GM18508 (cell line): ENCODE results near the gene TARS2.

Experiments
- ATAC-seq: cut with Tn5 transposase; IDR thresholded peaks from one replicate; pipeline ENCODE4 v1.9.1; 2021; ENCODE audit warnings: moderate number of reproducible peaks; ENCODE audit not compliant: insufficient read depth, unreplicated experiment

TARS2 gene

GRCh38 chr1:150535511-150536287 is 48.5 kb downstream of the TARS2 start:
- ATAC-seq = no peak

DNA sequence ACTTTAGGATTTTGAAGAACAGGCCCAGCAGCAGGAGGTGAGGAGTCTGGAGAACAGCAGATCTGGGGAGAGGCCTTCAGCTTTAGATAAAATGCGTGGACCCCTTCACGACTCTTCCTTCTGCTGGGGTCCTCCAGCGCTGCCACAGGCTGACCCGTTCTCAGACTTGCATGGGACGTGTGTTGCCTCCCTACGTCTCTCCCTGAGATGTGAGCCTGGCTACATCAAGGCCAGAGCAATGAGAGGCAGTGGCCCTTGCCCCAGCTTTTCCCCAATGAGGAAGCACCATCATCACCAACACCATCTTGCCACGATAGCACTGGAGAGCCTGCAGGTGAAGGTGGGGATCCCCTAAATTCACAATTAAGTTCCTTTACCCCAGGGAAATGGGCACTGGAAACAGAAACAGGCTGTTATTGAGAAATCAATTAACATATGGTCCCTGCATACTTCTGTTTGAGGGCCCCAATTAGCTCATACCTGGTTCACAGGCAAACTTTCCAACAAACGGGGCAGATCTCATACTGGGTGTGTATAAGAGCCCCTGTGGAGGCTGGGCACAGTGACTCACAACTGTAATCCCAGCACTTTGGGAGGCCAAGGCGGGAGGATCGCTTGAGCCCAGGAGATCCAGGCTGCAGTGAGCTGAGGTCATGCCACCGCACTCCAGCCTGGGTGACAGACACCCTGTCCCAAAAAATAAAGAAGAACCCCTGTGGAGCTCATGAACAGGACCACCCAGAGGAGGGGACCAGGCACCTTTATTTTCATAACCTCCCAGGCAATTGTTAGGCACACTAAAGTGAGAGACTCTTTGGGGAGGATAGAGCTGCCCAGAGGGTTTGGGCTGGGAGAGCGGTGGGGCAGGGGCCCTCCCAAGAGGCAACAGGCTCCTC is 49.9 kb downstream of the TARS2 start:
- no peak for ATAC-seq

DNA sequence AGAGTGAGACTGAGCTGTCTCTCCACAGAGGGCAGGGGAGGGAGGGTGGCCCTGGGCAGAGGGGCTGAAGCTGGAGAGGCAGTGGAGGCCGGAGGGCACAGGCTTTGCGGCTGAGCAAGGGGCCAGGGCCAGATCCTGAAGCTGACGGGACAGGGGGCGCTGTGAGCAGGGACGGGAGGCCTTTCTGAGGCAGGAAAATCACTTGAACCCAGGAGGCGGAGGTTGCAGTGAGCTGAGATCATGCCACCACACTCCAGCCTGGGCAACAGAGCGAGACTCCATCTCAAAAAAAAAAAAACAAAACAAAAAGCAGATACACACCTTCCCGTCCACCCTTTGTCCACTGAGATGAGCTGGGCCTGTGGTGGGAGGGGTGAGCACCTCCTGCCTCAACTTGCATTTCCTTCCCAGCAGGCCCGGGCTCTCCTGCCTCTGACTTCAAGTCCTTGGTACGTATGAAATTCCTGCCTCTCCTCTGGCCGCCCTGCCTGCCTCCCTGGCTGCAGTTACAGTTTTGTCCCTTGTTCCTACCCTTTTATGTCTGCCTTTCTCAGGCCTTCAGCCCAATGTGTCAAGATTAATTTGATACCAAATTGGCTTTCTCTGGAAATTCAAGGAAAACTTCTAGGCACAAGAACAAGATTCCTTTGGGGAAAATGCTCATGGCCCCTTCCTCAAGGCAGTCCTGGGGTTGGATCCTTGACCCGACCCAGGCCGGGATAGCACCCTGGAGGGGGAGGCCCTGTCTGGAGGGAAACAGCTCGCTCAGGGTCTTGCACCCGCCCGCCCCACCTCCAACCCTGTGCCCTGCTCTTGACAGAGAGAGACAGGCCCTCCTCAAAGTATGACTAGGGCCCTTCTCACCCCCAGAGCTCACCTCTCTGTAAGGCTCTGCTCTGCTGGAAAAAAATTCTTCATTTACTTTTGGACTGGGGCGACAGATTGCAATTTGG is 50.8 kb downstream of the TARS2 start:
- ATAC-seq = no peak

GRCh38 chr1:150543500-150544143 is 56.4 kb downstream of the TARS2 start:
- ATAC-seq = no peak

GRCh38 chr1:150544204-150544603 is 57.0 kb downstream of the TARS2 start:
- no peak for ATAC-seq

DNA sequence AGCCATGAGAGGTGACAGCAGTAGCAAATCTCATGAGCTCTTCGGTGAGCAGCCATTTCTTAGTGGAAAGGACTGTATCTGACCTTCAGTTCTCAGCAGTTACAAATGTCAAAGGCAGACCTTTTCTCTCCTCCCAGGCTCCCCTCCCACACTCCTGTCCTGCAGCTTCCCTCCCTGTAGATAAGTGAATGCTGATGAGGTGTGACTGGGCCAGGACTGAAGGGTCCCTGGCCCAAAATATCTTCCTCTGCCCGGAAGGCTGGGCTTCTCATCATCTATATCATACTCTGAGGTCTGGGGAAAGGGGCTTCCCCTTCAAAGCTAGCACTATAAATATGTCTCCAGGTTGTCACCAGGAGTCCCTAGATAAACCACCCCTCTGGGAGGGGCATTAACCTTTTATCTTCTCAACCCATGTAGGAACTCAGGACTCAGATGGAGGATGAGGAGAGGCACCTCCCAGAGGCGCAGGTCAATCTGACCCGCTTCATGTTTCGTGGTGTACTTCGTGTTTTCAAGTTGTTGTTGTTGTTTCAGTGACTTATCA is 58.3 kb downstream of the TARS2 start:
- ATAC-seq = no peak

DNA sequence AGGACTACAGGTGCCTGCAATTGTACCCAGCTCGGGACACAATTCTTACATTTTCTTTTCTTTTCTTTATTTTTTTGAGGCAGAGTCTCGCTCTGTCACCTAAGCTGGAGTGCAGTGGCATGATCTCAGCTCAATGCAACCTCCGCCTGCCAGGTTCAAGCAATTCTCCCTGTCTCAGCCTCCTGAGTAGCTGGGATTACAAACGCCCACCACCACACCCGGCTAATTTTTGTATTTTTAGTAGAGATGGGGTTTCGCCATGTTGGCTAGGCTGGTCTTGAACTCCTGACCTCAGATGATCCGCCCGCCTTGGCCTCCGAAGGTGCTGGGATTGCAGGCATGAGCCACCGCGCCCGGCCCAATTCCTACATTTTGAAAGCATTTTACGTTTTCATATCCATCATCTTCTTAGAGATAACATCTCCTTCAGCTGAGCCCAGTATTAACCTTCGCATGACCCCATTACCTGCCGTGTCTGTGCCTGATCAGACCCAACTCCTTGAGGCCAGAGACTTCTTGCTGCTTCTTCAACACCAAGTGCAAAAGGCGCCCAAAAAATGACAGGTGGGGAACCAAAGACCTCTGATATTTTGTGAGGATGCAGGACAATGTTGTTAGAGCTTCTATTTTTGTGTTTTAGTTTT is 59.2 kb downstream of the TARS2 start:
- ATAC-seq = no peak

DNA sequence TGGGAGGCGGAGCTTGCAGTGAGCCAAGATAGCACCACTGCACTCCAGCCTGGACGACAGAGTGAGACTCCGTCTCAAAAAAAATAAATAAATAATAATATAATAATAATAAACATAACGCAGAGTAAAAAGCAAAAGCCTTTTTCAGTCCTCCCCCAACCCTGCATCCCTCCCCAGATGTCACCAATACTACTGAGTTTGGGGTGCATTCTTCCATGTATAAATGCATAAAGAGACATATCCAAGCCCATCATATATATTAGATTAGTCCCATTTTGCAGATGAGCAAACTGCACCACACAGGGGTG is 61.1 kb downstream of the TARS2 start:
- no peak for ATAC-seq

DNA sequence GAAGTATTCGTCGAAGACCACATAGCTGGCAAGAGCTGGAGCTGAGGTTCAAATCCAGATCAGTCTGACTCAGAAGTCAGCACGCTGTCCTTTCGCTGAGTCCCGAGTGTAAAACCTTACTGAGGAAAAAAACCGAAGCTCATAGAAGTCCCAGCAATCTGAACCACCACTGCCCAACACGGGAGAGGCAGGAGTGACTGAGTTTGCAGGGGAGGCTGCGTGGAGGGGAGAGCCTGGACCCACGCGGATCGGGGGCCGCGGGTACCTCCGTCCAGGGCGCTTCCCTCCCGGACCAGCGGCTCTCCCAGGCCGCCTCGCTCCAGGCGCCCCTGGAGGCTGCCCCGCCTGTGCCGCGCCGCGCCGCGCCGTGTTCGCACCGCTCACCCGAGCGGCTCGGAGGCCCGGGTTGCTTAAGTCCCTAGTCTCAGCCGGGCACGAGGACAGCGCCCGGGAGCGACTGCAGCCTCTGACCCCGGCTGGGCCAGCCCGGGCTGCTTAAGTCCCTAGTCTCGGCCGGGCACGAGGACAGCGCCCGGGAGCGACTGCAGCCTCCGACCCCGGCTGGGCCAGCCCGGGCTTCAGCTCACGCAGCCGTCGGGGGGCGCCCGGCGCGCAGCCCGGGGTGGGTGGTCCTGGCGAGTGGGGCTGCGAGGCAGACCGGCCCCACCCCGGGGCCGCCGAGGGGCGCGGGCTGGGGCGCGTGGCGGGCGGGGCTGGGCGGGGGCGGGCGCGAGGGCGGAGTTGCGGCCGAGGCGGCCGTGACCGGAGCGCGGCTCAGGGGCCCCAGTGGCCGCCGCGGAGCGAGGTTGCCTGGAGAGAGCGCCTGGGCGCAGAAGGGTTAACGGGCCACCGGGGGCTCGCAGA is 61.6 kb downstream of the TARS2 start, which contains the start of gene ADAMTSL4:
ADAMTSL4 (plus strand) TSS at position 777 of the 864 bp plus-strand sequence. CDS start 2,881 bp downstream, outside the sequence.
- ATAC-seq = no peak

- ATAC-seq = no peak
These were observed 62.4 kb downstream of the TARS2 start for GRCh38 chr1:150549496-150550221.

DNA sequence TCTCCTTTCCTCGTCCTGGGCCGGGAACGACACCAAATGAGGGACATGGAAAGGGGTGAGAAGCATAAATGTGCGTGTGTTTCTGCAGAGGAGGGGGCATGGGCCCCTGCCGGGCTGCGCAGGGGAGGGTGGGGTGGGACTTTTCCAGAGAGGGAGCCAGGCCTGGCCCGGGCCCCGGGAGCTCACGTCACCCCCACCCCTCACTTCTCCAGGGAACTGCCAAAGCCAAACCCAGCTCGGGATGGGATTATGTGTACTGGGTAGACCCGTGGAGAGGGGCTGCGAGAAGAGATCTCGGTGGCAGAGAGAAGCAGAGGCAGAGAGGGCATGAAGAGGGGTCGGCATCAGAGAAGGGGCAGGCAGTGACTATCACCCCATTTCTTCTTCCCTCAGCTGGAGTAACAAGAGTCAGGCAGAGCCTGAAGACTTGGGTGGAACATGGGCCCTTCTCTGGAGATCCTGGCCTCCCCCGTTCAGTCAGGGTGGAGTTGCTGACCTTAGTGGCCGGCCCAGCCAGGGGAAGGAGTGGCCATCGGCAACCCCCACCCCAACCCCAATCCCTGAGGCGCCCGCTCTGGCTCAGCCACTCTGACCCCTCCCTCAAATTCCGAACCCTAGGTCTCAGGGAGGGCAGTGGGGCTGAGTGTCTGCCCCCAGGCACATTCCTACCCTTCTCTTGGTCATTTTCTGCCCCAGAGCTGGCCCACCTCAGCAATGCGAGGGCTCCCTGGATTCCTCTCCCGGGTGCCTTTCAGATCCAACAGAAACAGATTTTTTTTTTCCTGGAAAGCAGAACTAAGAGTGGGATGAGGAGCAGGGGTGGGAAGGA is 63.2 kb downstream of the TARS2 start:
- no peak for ATAC-seq

DNA sequence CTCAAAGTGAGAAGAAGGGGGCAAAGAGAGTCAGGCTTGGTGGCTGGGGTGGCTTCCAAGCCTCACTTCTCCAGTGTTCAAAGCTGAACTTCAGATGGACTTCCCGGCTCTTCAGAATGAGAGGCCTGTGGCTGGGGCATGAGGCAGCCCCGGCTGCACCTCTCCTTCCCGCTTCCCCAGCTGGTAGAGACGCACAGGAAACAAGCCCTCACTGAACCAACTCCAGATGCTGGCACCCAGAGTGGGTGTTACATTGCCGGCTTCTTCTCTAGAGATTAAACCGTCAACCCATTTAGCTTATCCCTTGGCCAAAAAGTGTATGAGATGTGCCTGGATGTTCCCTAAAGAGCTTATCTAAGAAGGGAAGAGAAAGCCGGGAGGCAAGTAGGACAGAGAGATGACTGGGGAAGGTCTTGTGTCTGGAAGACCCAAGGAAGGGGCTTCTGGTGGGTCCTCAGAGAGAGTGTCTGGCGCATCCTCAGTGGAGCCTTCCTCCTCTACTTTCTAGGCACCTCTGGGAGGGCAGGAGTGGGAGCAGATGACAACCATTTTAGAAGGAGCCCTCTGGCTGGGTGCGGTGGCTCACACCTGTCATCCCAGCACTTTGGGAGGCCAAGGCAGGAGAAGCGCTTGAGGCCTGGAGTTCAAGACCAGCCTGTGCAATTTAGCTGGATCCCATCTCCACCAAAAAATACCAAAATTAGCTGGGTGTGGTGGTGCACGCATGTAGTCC is 64.0 kb downstream of the TARS2 start:
- ATAC-seq = no peak

DNA sequence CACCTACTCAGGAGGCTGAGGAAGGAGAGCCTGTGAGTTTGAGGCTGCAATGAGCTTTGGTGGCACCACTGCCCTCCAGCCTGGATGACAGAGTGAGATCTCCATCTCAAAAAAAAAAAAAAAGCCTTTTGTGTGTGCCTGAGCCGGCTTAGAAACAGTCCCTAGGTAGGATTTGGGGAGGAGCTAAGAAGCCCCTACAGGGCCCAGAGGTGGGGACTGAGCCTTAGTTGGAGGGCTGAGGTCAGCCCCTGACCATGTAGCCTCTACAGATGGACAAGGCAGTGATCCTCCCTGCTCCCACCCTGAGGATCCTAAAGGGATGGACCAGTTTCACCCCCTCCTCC is 64.5 kb downstream of the TARS2 start:
- ATAC-seq = no peak

DNA sequence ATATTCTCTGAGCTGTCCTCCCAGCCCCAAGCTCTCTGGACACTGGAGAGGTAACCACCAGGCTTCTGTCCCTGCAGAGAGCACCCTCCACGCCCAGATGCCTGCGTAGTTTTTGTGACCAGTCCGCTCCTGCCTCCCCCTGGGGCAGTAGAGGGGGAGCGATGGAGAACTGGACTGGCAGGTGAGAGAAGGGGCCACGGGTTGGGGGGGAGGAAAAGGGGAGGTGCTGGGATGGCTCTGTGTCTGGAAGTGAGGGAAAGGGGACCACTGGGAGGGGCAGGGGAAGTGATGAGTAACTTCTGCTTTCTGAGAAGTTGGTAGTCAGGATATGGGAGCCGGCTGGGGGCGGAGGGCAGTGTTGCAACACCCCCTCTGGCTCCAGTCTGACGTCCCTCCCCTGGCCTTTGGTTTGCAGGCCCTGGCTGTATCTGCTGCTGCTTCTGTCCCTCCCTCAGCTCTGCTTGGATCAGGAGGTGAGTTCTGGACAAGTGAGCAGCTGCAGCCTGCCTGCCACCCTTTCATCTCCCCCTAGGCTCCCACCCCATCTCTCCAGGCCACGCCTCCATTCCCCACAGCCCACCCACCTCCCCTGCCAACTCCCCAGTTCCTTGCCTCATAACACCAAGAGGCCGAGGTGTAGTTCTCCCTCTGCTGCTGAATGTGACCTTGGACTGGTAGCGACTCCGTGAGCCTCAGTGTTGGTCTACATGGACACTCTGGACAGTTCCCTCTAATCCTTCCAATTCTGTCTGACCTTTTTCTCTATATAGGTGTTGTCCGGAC is 65.1 kb downstream of the TARS2 start:
- ATAC-seq = no peak

GRCh38 chr1:150552911-150553289 is 65.7 kb downstream of the TARS2 start:
- no peak for ATAC-seq
